Thyroid gland (tissue), 4 donors: Measurements from ENCODE around the gene ADCY4. TPM values are rescaled to one million over a fixed set of nuclear protein-coding genes. Genes with fewer than 3 reads are reported as not detected.
"Not testable (repeated sequence)": the region's sequence is repeated elsewhere in the genome, so short reads cannot be mapped to it uniquely, and the experiment has no call there.

ENCODE experiments used
- DNase-seq, 2 donors: peaks; one replicate each; pipeline ENCODE4 v3.0.0-alpha.2; 2019
- H3K27ac ChIP-seq, 3 donors: fragments of 200-600 bp; sonication (generic); 1 replicate in 2 of 3; 2 replicates in 1 of 3; pipeline ENCODE4 v1.5.1; 2016 to 2019; ENCODE audit warnings: mild to moderate bottlenecking in 1 of 3, moderate library complexity in 1 of 3
- H3K27me3 ChIP-seq: fragments of 200-600 bp; sonication (generic); one replicate; pipeline ENCODE4 v1.5.1; 2019
- H3K36me3 ChIP-seq, 2 donors: fragments of 200-600 bp; sonication (generic); one replicate each; pipeline ENCODE4 v1.5.1; 2016 to 2019
- H3K4me1 ChIP-seq, 2 donors: fragments of 200-600 bp; sonication (generic); one replicate each; pipeline ENCODE4 v1.5.1; 2017 to 2019
- H3K4me3 ChIP-seq, 3 donors: fragments of 200-600 bp; sonication (generic); replicated peaks in 1 of 3; 1 replicate in 2 of 3; 2 replicates in 1 of 3; pipeline ENCODE4 v1.5.1; 2016; ENCODE audit warnings: mild to moderate bottlenecking in 1 of 3
- H3K9me3 ChIP-seq: fragments of 200-600 bp; sonication (generic); one replicate; pipeline ENCODE4 v1.5.1; 2017
- POLR2A ChIP-seq, 2 donors: fragments of 450-650 bp; IDR thresholded peaks; one replicate each; pipeline ENCODE4 v1.6.1; 2017; ENCODE audit warnings: antibody characterized with exemption in 2 of 2, mild to moderate bottlenecking in 2 of 2, moderate library complexity in 1 of 2
- WGBS, 2 donors: methylation state at CpG; one replicate each; pipeline ENCODE4 v1.1.5; 2017; 5-methylcytosine and 5-hydroxymethylcytosine counted together
- intact Hi-C: fragments of 100-400 bp; cut with DNase I; formaldehyde crosslinking; loops from one replicate; pipeline ENCODE4 v1.15.1; 2023
- total RNA-seq, 4 donors: library from RNA; depleted of rRNA; stranded (reverse); fragments of >200 nt; gene quantifications; one replicate each; pipeline ENCODE4 v1.2.3, GENCODE V29; 2016
- TF ChIP-seq, protein P1 (sequence below), 6 experiments: fragments of 200-600 bp in 3 of 6; fragments of 450-650 bp in 3 of 6; sonication (generic) in 3 of 6; IDR thresholded peaks; one replicate each; pipeline ENCODE4 v1.5.1; 2016 to 2019; ENCODE audit warnings: antibody characterized with exemption in 6 of 6, mild to moderate bottlenecking in 2 of 6, inconsistent platforms in 1 of 6, moderate library complexity in 1 of 6

ADCY4 gene
- total RNA-seq, 4 donors from 2014 or later = 35.2 to 65.4 (median 48.8) TPM

DNA sequence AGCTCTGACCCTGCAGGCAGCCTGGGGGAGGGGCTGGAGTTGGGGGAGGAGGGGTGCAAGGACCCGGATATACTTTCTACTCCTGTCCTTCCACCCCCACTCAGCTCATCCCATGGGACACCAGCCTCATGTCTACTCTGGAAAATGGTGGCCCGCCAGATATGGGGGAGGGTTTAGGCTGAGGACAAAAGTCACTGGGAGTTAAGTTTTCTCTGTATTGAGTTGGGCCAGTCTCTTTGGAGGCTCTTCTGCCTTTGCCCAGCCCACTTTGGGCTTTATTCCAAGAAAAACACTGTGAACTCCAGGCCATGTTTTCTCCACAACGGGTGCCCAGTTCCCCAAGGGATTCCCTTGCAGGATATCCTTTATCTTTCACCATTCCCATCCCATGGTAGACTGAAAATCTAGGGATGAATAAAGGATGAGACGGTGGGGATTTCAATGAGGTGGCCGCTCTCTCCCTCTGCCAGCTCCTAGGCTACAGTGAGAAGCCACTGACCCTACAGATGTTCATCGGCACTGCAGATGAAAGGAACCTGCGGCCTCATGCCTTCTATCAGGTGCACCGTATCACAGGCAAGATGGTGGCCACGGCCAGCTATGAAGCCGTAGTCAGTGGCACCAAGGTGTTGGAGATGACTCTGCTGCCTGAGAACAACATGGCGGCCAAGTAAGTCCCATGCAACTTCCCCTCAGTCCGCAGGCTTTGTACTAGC lies 38.0 kb upstream of the ADCY4 start:
- H3K4me3 ChIP-seq = no peak overlapping the region
- H3K27me3 ChIP-seq = no peaks in the 10 kb centered on the region
- intact Hi-C loops = no loop called here
- no peaks in the 10 kb centered on the region for H3K9me3 ChIP-seq
- WGBS, 2 donors = 74 to 84% methylated on average over 11 to 12 of the region's 12 CpGs
- peaks cover 3 to 18% of the 10 kb centered on the region in 2 donors for H3K4me1 ChIP-seq
- TF ChIP-seq, protein P1, sequence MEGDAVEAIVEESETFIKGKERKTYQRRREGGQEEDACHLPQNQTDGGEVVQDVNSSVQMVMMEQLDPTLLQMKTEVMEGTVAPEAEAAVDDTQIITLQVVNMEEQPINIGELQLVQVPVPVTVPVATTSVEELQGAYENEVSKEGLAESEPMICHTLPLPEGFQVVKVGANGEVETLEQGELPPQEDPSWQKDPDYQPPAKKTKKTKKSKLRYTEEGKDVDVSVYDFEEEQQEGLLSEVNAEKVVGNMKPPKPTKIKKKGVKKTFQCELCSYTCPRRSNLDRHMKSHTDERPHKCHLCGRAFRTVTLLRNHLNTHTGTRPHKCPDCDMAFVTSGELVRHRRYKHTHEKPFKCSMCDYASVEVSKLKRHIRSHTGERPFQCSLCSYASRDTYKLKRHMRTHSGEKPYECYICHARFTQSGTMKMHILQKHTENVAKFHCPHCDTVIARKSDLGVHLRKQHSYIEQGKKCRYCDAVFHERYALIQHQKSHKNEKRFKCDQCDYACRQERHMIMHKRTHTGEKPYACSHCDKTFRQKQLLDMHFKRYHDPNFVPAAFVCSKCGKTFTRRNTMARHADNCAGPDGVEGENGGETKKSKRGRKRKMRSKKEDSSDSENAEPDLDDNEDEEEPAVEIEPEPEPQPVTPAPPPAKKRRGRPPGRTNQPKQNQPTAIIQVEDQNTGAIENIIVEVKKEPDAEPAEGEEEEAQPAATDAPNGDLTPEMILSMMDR (IDR thresholded peaks at IDR 0.05) = no peak
- TF ChIP-seq POLR2A (IDR thresholded peaks at IDR 0.05) = no peak
- no peak for DNase-seq
- H3K27ac ChIP-seq = no peak overlapping the region
- no peaks in the 10 kb centered on the region for H3K36me3 ChIP-seq

DNA sequence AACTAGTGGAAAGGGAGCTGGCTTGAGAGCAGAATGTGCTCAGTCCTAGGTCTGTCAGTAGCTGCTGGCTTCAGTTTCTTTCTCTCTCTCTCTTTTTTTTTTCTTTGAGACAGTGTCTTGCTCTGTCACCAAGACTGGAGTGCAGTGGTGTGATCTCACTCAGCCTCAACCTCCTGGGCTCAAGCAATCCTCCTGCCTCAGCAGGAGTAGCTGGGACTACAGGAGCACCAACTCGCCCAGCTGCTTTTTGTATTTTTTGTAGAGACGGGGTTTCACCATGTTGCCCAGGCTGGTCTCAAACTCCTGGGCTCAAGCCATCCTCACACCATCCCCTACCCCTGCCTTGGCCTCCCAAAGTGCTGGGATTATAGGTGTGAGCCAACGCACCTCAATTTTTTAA lies 36.7 kb upstream of the ADCY4 start:
- H3K36me3 ChIP-seq, H3K9me3 ChIP-seq, intact Hi-C loops: not testable (repeated sequence)

DNA sequence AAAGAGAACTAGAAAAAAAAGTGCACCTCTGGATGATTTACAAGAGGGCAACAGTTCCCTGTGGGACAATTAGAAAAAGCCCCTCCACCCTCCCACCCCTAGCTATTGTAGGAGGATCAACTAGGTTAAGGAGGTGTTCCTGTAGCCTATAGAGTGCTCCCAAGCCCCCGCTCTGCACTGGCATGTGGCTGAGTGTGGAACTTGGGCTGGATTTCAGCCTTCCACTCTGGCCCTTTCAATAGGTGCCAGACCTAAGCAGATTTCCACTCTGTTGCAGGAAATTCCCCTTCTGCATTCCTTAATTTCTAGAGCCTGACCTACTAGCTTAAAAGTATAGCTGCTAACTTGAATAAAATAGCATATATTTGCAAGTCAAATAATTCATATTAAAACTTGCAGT lies 35.9 kb upstream of the ADCY4 start:
- no peak for DNase-seq
- Histone ChIP-seq H3K9me3 (no peaks in the 10 kb centered on the region), H3K27ac (no peak overlapping the region), H3K4me3 (no peak overlapping the region), H3K27me3 (no peaks in the 10 kb centered on the region), H3K4me1 (peaks cover 8 to 10% of the 10 kb centered on the region in 2 donors), H3K36me3 (no peaks in the 10 kb centered on the region)
- intact Hi-C loops = no loop called here
- TF ChIP-seq POLR2A (IDR thresholded peaks at IDR 0.05) = no peak
- WGBS, 2 donors = 70 to 74% methylated on average over 1 of the region's 1 CpG

More for the DNA sequence above, 36.7 kb upstream of the ADCY4 start:
- not testable (repeated sequence) for H3K4me1 ChIP-seq, H3K27me3 ChIP-seq, H3K4me3 ChIP-seq, H3K27ac ChIP-seq, DNase-seq
- WGBS, 2 donors = 89% methylated on average over 3 of the region's 3 CpGs

DNA sequence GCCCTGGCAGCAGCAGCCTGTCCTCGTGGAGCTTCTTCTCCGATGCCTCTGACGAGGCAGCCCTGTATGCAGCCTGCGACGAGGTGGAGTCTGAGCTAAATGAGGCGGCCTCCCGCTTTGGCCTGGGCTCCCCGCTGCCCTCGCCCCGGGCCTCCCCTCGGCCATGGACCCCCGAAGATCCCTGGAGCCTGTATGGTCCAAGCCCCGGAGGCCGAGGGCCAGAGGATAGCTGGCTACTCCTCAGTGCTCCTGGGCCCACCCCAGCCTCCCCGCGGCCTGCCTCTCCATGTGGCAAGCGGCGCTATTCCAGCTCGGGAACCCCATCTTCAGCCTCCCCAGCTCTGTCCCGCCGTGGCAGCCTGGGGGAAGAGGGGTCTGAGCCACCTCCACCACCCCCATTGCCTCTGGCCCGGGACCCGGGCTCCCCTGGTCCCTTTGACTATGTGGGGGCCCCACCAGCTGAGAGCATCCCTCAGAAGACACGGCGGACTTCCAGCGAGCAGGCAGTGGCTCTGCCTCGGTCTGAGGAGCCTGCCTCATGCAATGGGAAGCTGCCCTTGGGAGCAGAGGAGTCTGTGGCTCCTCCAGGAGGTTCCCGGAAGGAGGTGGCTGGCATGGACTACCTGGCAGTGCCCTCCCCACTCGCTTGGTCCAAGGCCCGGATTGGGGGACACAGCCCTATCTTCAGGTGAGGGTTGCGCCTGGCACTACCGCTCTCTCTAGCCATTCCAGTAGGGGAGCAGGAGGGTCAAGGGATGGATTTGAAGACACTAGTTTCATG lies 35.2 kb upstream of the ADCY4 start:
- intact Hi-C loops = loop anchor here (5.0 kb wide), 1 partner anchor 38 kb away; no protein-coding TSS in a partner anchor
- Histone ChIP-seq H3K4me3 (no peak overlapping the region), H3K4me1 (peaks cover 14 to 15% of the 10 kb centered on the region in 2 donors), H3K27ac (peak overlapping the region in 1 of 3 donors; percentile 28), H3K27me3 (no peaks in the 10 kb centered on the region), H3K9me3 (no peaks in the 10 kb centered on the region), H3K36me3 (no peaks in the 10 kb centered on the region)
- 77 to 82% methylated on average over 8 to 25 of the region's 32 CpGs for WGBS, 2 donors
- no peak for TF ChIP-seq POLR2A (IDR thresholded peaks at IDR 0.05)
- TF ChIP-seq, protein P1 (IDR thresholded peaks at IDR 0.05) = no peak
- no peak for DNase-seq

DNA sequence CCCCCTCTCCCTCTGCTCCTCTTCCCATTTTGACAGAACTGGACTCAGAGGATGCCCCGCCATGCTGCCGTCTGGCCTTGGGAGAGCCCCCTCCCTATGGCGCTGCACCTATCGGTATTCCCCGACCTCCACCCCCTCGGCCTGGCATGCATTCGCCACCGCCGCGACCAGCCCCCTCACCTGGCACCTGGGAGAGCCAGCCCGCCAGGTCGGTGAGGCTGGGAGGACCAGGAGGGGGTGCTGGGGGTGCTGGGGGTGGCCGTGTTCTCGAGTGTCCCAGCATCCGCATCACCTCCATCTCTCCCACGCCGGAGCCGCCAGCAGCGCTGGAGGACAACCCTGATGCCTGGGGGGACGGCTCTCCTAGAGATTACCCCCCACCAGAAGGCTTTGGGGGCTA lies 34.6 kb upstream of the ADCY4 start:
- Histone ChIP-seq H3K4me3 (peak overlapping the region in 1 of 3 donors; percentile 80), H3K9me3 (no peaks in the 10 kb centered on the region), H3K27ac (peak overlapping the region; percentile 84 to 95 (median 94)), H3K36me3 (no peaks in the 10 kb centered on the region), H3K27me3 (no peaks in the 10 kb centered on the region), H3K4me1 (peaks cover 17 to 19% of the 10 kb centered on the region in 2 donors)
- TF ChIP-seq, protein P1 (IDR thresholded peaks at IDR 0.05) = no peak
- TF ChIP-seq POLR2A (IDR thresholded peaks at IDR 0.05) = no peak
- WGBS, 2 donors = 84 to 90% methylated on average over 13 to 15 of the region's 20 CpGs
- no peak for DNase-seq
- intact Hi-C loops = loop anchor here (5.0 kb wide), 1 partner anchor 37 kb away; no protein-coding TSS in a partner anchor
